ENCODE data around the gene PGM5.
"Not testable (repeated sequence)": the region's sequence is repeated elsewhere in the genome, so short reads cannot be mapped to it uniquely, and the experiment has no call there.

The PGM5 gene

GRCh38 chr9:68390737-68391136, 34.3 kb downstream of the PGM5 start:
- not testable (repeated sequence) for DNase-seq (ENCODE audit: low read depth, low spot score); H3K27me3 ChIP-seq (ENCODE audit: insufficient read depth, insufficient read length); H3K9me3 ChIP-seq (ENCODE audit: insufficient read depth, low read length); H3K4me3 ChIP-seq (ENCODE audit: insufficient read length, low read depth); H3K4me1 ChIP-seq (ENCODE audit: insufficient read depth, insufficient read length); H3K9ac ChIP-seq (ENCODE audit: insufficient read length, low read depth); H3K36me3 ChIP-seq (ENCODE audit: insufficient read depth, insufficient read length, low read length)

GRCh38 chr9:68396411-68397094, 40.1 kb downstream of the PGM5 start:
- not testable (repeated sequence) for H3K27me3 ChIP-seq (ENCODE audit: insufficient read depth, insufficient read length); H3K4me1 ChIP-seq (ENCODE audit: insufficient read depth, insufficient read length); DNase-seq (ENCODE audit: low read depth, low spot score); H3K9ac ChIP-seq (ENCODE audit: insufficient read length, low read depth); H3K36me3 ChIP-seq (ENCODE audit: insufficient read depth, insufficient read length, low read length); H3K4me3 ChIP-seq (ENCODE audit: insufficient read length, low read depth); H3K9me3 ChIP-seq (ENCODE audit: insufficient read depth, low read length)

DNA sequence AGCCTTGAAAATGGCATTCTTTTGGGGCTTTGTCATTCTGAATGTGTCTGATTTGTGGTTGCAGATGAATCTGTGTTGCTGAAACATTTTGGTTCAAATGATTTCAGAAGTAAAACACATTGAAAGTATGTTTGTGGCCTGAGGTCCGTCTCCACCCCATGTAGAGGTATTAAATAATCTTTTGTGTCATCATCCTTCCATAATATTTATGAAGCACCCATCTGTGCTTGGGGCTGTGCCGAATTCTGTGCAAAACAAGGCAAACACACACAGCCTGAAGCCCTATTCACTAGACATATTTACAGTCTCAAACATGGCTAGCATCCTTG, 40.6 kb downstream of the PGM5 start:
- H3K9me3 ChIP-seq (ENCODE audit: insufficient read depth, low read length); H3K36me3 ChIP-seq (ENCODE audit: insufficient read depth, insufficient read length, low read length); H3K4me3 ChIP-seq (ENCODE audit: insufficient read length, low read depth); H3K9ac ChIP-seq (ENCODE audit: insufficient read length, low read depth); H3K27me3 ChIP-seq (ENCODE audit: insufficient read depth, insufficient read length); DNase-seq (ENCODE audit: low read depth, low spot score); H3K4me1 ChIP-seq (ENCODE audit: insufficient read depth, insufficient read length): not testable (repeated sequence)

DNA sequence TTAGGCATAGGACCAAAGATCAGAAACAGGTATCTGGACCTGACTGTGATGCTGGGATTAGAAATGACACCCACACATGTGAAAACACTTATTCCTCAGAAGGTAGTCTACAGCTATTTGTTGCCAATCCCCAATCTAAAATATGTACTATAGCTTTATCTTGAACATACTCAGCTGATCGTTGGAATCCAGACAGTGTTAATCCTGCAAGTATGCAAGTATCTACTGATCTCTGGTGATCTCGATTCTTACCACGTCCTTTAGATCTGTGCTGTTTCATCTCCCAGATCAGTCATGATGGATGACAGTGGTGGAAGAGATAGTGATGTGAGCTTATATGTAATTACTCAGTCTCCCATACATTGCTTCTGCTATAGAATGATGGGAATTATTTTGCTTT, 41.4 kb downstream of the PGM5 start:
- DNase-seq (ENCODE audit: low read depth, low spot score); H3K36me3 ChIP-seq (ENCODE audit: insufficient read depth, insufficient read length, low read length); H3K27me3 ChIP-seq (ENCODE audit: insufficient read depth, insufficient read length): not testable (repeated sequence)

DNA sequence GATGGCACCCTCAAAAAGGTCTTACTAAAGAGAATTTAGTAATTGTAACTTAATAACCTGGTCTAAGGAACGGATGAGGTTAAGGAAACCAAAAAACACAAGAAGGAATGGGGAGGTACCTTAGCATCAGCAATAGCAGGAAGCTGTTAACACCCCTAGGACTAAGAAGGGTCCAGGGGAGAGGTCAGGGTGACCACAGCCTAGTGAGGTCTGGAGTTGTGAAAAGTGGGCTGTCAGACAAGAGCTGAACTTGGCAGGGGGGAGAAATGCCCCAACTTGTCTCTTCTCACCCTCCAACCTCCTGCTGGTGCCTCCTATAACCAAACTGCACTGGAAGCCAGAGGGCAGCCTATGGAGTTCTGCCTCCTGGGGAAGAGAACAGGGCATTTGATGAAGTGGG, 41.9 kb downstream of the PGM5 start:
- not testable (repeated sequence) for H3K9ac ChIP-seq (ENCODE audit: insufficient read length, low read depth); H3K36me3 ChIP-seq (ENCODE audit: insufficient read depth, insufficient read length, low read length); H3K4me3 ChIP-seq (ENCODE audit: insufficient read length, low read depth); DNase-seq (ENCODE audit: low read depth, low spot score); H3K4me1 ChIP-seq (ENCODE audit: insufficient read depth, insufficient read length); H3K27me3 ChIP-seq (ENCODE audit: insufficient read depth, insufficient read length); H3K9me3 ChIP-seq (ENCODE audit: insufficient read depth, low read length)

More for the DNA sequence above, 41.4 kb downstream of the PGM5 start:
- H3K4me3 ChIP-seq (ENCODE audit: insufficient read length, low read depth); H3K9me3 ChIP-seq (ENCODE audit: insufficient read depth, low read length); H3K9ac ChIP-seq (ENCODE audit: insufficient read length, low read depth); H3K4me1 ChIP-seq (ENCODE audit: insufficient read depth, insufficient read length): not testable (repeated sequence)

GRCh38 chr9:68404421-68405185, 48.2 kb downstream of the PGM5 start:
- H3K9me3 ChIP-seq (ENCODE audit: insufficient read depth, low read length); H3K4me3 ChIP-seq (ENCODE audit: insufficient read length, low read depth); H3K27me3 ChIP-seq (ENCODE audit: insufficient read depth, insufficient read length); DNase-seq (ENCODE audit: low read depth, low spot score); H3K4me1 ChIP-seq (ENCODE audit: insufficient read depth, insufficient read length); H3K9ac ChIP-seq (ENCODE audit: insufficient read length, low read depth); H3K36me3 ChIP-seq (ENCODE audit: insufficient read depth, insufficient read length, low read length): not testable (repeated sequence)

- not testable (repeated sequence) for H3K4me3 ChIP-seq (ENCODE audit: insufficient read length, low read depth); H3K9me3 ChIP-seq (ENCODE audit: insufficient read depth, low read length); H3K36me3 ChIP-seq (ENCODE audit: insufficient read depth, insufficient read length, low read length); H3K4me1 ChIP-seq (ENCODE audit: insufficient read depth, insufficient read length); H3K9ac ChIP-seq (ENCODE audit: insufficient read length, low read depth); H3K27me3 ChIP-seq (ENCODE audit: insufficient read depth, insufficient read length); DNase-seq (ENCODE audit: low read depth, low spot score)
Measured at GRCh38 chr9:68411865-68412264, 55.5 kb downstream of the PGM5 start.

- not testable (repeated sequence) for H3K4me3 ChIP-seq (ENCODE audit: insufficient read length, low read depth); H3K9ac ChIP-seq (ENCODE audit: insufficient read length, low read depth); H3K36me3 ChIP-seq (ENCODE audit: insufficient read depth, insufficient read length, low read length); H3K4me1 ChIP-seq (ENCODE audit: insufficient read depth, insufficient read length); DNase-seq (ENCODE audit: low read depth, low spot score); H3K9me3 ChIP-seq (ENCODE audit: insufficient read depth, low read length); H3K27me3 ChIP-seq (ENCODE audit: insufficient read depth, insufficient read length)
Measured at GRCh38 chr9:68412754-68413153, 56.3 kb downstream of the PGM5 start.

DNA sequence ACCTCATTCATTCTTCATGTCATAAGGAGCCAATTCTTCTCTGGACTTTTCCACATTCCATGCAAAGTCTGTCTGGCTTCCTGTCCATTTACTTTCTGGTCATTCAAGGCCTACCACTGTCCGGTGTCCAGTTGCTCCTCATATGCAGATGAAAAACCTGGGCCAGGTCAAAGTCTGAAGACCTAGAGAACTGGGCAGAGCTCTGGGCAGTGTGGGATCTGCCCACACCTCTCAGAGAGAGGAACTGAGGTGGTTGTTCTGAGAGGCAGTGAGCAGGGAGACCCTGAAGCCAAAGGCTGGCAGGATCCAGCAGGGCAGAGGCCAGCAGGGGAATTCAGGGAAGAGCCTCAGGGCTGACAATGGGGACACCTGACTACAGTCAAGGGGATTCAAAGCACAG, 58.7 kb downstream of the PGM5 start:
- not testable (repeated sequence) for H3K4me1 ChIP-seq (ENCODE audit: insufficient read depth, insufficient read length); H3K27me3 ChIP-seq (ENCODE audit: insufficient read depth, insufficient read length); H3K36me3 ChIP-seq (ENCODE audit: insufficient read depth, insufficient read length, low read length); H3K9me3 ChIP-seq (ENCODE audit: insufficient read depth, low read length); H3K9ac ChIP-seq (ENCODE audit: insufficient read length, low read depth); H3K4me3 ChIP-seq (ENCODE audit: insufficient read length, low read depth); DNase-seq (ENCODE audit: low read depth, low spot score)
